K562 (cell line): Measurements from ENCODE around the gene IP6K1. TPM values are rescaled to one million over a fixed set of nuclear protein-coding genes. Genes with fewer than 3 reads are reported as not detected.

Source experiments
- ATAC-seq: fragments of 200-7000 bp; cut with Tn5 transposase; 3 replicates; pipeline ENCODE4 v1.9.1; 2020; ENCODE audit warnings: moderate library complexity
- BruUV-seq: library from RNA; stranded (reverse); fragments of 400-500 nt; replicated peaks from 2 replicates; lab custom pipeline; 2021; lab: Mats Ljungman, UMichigan
- CTCF ChIA-PET: fragments of 300-600 bp; formaldehyde crosslinking; extraction: SDS; loops from one replicate; lab custom pipeline; 2021; ENCODE audit warnings: low intra/inter-chr PET ratio; lab: Yijun Ruan, JAX
- POLR2A ChIA-PET: fragments of 300-600, 350-650 bp; sonication (Branson Sonifier 250); formaldehyde crosslinking; extraction: SDS; loops from one replicate; lab custom pipeline; 2021; ENCODE audit warnings: antibody characterized with exemption, inconsistent platforms; lab: Yijun Ruan, JAX
- DNase-seq, 4 experiments: peaks; one replicate each; pipeline versions ENCODE4 v3.0.0 to v3.0.0-alpha.2; 2011 to 2018; ENCODE audit warnings: low spot score in 3 of 4, mixed read lengths in 3 of 4; ENCODE audit errors: extremely low read depth in 1 of 4
- FAIRE-seq: peaks from 2 replicates; lab custom pipeline; 2011; peaks lifted over from hg19 to GRCh38; lab: Jason Lieb, UNC
- H2AFZ ChIP-seq: 2 replicates; pipeline ENCODE4 v1.6.0; 2011; ENCODE audit warnings: low read depth, low read length, control low read depth, inconsistent platforms
- H3K27ac ChIP-seq: fragments of 200-600 bp; 3 replicates; pipeline ENCODE4 v1.8.0; 2011; ENCODE audit warnings: low read depth, mild to moderate bottlenecking, control low read depth, inconsistent platforms, low read length, moderate library complexity, mixed read lengths; ENCODE audit errors: extremely low read depth
- H3K27me3 ChIP-seq, 2 experiments: fragments of 300-600 bp in 1 of 2; 2 replicates in 1 of 2; 3 replicates in 1 of 2; pipeline versions ENCODE4 v1.6.0 to v1.8.0; 2011; ENCODE audit warnings: inconsistent platforms in 2 of 2, low read length in 2 of 2, mild to moderate bottlenecking in 1 of 2, mixed read lengths in 1 of 2, moderate library complexity in 1 of 2; ENCODE audit not compliant: control insufficient read depth in 2 of 2, insufficient read depth in 2 of 2
- H3K36me3 ChIP-seq: fragments of 300-600 bp; 3 replicates; pipeline ENCODE4 v1.8.0; 2011; ENCODE audit warnings: mild to moderate bottlenecking, low read length, inconsistent platforms; ENCODE audit not compliant: control insufficient read depth, insufficient read depth
- H3K4me1 ChIP-seq, 2 experiments: fragments of 200-600 bp in 1 of 2; replicated peaks in 1 of 2; 2 replicates in 1 of 2; 3 replicates in 1 of 2; pipeline versions ENCODE4 v1.5.1 to v1.8.0; 2011; ENCODE audit warnings: inconsistent platforms in 2 of 2, low read length in 2 of 2, mild to moderate bottlenecking in 1 of 2, mixed read lengths in 1 of 2, moderate library complexity in 1 of 2; ENCODE audit not compliant: control insufficient read depth in 2 of 2, insufficient read depth in 2 of 2
- H3K4me2 ChIP-seq: 2 replicates; pipeline ENCODE4 v1.6.1; 2011; ENCODE audit warnings: low read length, control low read depth, inconsistent platforms, mixed read lengths; ENCODE audit not compliant: insufficient read depth
- H3K4me3 ChIP-seq: fragments of 200-600 bp; sonication (generic), shearing (Covaris generic); 2 replicates; pipeline ENCODE4 v1.5.1; 2016; ENCODE audit warnings: control low read depth, inconsistent platforms
- H3K79me2 ChIP-seq: fragments of 200-600 bp; 3 replicates; pipeline ENCODE4 v1.8.0; 2011; ENCODE audit warnings: low read length, inconsistent platforms; ENCODE audit not compliant: control insufficient read depth, insufficient read depth
- H3K9ac ChIP-seq, 2 experiments: 2 replicates each; pipeline versions ENCODE4 v1.6.0 to v1.6.1; 2011; ENCODE audit warnings: low read depth in 2 of 2, low read length in 2 of 2, control low read depth in 1 of 2, inconsistent platforms in 1 of 2, mild to moderate bottlenecking in 1 of 2, mixed read lengths in 1 of 2; ENCODE audit not compliant: insufficient read depth in 1 of 2
- H3K9me1 ChIP-seq: one replicate; pipeline ENCODE4 v1.6.0; 2011; ENCODE audit warnings: inconsistent platforms, mild to moderate bottlenecking, low read length, moderate library complexity; ENCODE audit not compliant: control insufficient read depth, insufficient read depth
- H3K9me3 ChIP-seq: replicated peaks from 2 replicates; pipeline ENCODE4 v1.5.1; 2011; ENCODE audit warnings: low read depth, low read length, inconsistent platforms; ENCODE audit not compliant: control insufficient read depth, insufficient read depth
- H4K20me1 ChIP-seq: replicated peaks from 2 replicates; pipeline ENCODE4 v1.6.1; 2011; ENCODE audit warnings: low read length, inconsistent platforms, mixed read lengths; ENCODE audit not compliant: control insufficient read depth, insufficient read depth
- CEBPB ChIP-seq: fragments of 450-650 bp; IDR thresholded peaks from 2 replicates; pipeline ENCODE4 v1.6.1; 2016; ENCODE audit warnings: missing genetic modification characterization, missing compliant biosample characterization
- EHMT2 ChIP-seq: fragments of 450-650 bp; IDR thresholded peaks from 2 replicates; pipeline ENCODE4 v1.6.1; 2018; ENCODE audit warnings: antibody characterized with exemption
- FIP1L1 ChIP-seq: fragments of 200-400 bp; formaldehyde crosslinking; IDR thresholded peaks from 2 replicates; pipeline ENCODE4 v1.6.1; 2018; ENCODE audit warnings: mild to moderate bottlenecking, low read depth, low read length; ENCODE audit not compliant: poor library complexity, severe bottlenecking
- NFE2 ChIP-seq: IDR thresholded peaks from 2 replicates; pipeline ENCODE4 v1.6.1; 2014; ENCODE audit warnings: antibody characterized with exemption, low read depth
- NONO ChIP-seq, 2 experiments: fragments of 200-400 bp in 1 of 2; fragments of 450-650 bp in 1 of 2; formaldehyde crosslinking in 1 of 2; IDR thresholded peaks; 2 replicates each; pipeline ENCODE4 v1.6.1; 2017; ENCODE audit warnings: low read depth in 2 of 2, mild to moderate bottlenecking in 2 of 2, moderate library complexity in 2 of 2, low read length in 1 of 2
- SMARCC2 ChIP-seq: fragments of 450-650 bp; IDR thresholded peaks from 2 replicates; pipeline ENCODE4 v1.6.1; 2017; ENCODE audit warnings: antibody characterized with exemption, moderate library complexity, mild to moderate bottlenecking, low read depth
- ZC3H11A ChIP-seq: IDR thresholded peaks from 2 replicates; pipeline ENCODE4 v1.6.1; 2012; ENCODE audit warnings: low read depth, low read length, improper control_type of control experiment
- WGBS: fragments of 100-300 bp; shearing (Covaris generic); methylation state at CpG from one replicate; pipeline ENCODE4 v1.1.6; 2016; ENCODE audit warnings: low coverage, mixed read lengths; ENCODE audit not compliant: insufficient coverage; ENCODE audit errors: missing lambda C conversion rate; 5-methylcytosine and 5-hydroxymethylcytosine counted together
- in situ Hi-C: fragments of 300-500 bp; cut with MboI; formaldehyde crosslinking; loops from 4 replicates; pipeline ENCODE4 v1.15.0; 2018; ENCODE audit warnings: inconsistent platforms, mixed read lengths
- intact Hi-C: fragments of 100-400 bp; cut with micrococcal nuclease; formaldehyde crosslinking; loops from 2 replicates; pipeline ENCODE4 v1.14.2; 2022
- polyA plus RNA-seq, 8 experiments: library from polyadenylated mRNA; depleted of rRNA in 4 of 8; stranded (reverse) in 5 of 8; unstranded in 3 of 8; fragments of >200 nt; fragmentation: Nextera tagmentation in 2 of 8; fragmentation: Illumina TruSeq in 1 of 8; extraction: Ambion mirVana in 2 of 8; extraction: Trizol in 1 of 8; gene quantifications; 2 replicates each; pipeline versions ENCODE4 v1.2.1 to v1.2.3, GENCODE V29; 2011 to 2014; ENCODE audit warnings: inconsistent platforms in 1 of 8, missing spikeins in 1 of 8
- total RNA-seq, 7 experiments: library from RNA; depleted of rRNA in 6 of 7; stranded (reverse); fragments of >200 nt in 6 of 7; fragmentation: Illumina TruSeq in 2 of 7; extraction: Trizol in 2 of 7; gene quantifications; 2 replicates each; pipeline versions ENCODE4 v1.2.1 to v1.2.3, GENCODE V29; 2011 to 2021; ENCODE audit warnings: low replicate concordance in 1 of 7
- TF ChIP-seq, protein P1 (sequence below): fragments of 450-650 bp; IDR thresholded peaks from 2 replicates; pipeline ENCODE4 v1.6.1; 2016; ENCODE audit warnings: borderline replicate concordance
- TF ChIP-seq, protein P2 (sequence below): fragments of 450-650 bp; IDR thresholded peaks from 2 replicates; pipeline ENCODE4 v1.6.1; 2018; ENCODE audit warnings: mild to moderate bottlenecking, low read depth; ENCODE audit not compliant: partially characterized antibody

IP6K1 gene
- total and polyA plus RNA-seq, 9 of the 15 experiments (the other 6 are each of a cell fraction or from before 2014, with no cell fraction given) = 0.46 to 29.2 (median 13.1) TPM

GRCh38 chr3:49772703-49773102 lies 13.6 kb downstream of the IP6K1 start:
- ChIA-PET POLR2A (interaction anchor here (1.2 to 1.5 kb wide), 2 partner anchors 11 to 13 kb away, joined by 3 to 4 read pairs; partner anchors contain the start of gene IP6K1), CTCF (no interaction called here)
- H4K20me1 ChIP-seq = 0 out of 2 replicates have a peak, but pooled peaks cover 3% of the 10 kb centered on the region
- no peak overlapping the region for H2AFZ ChIP-seq
- H3K9ac ChIP-seq = no peak overlapping the region
- DNase-seq = no peak
- H3K79me2 ChIP-seq = peaks cover 84% of the 10 kb centered on the region
- no peak overlapping the region for H3K4me3 ChIP-seq
- H3K36me3 ChIP-seq = peaks cover 37% of the 10 kb centered on the region; the same call in 2 of the 3 replicates
- H3K9me1 ChIP-seq = no peaks in the 10 kb centered on the region
- ATAC-seq = no peak
- no peak overlapping the region for H3K4me2 ChIP-seq
- no peaks in the 10 kb centered on the region for H3K27me3 ChIP-seq
- intact Hi-C loops (no loop called here), in situ Hi-C loops (no loop called here)
- no peaks in the 10 kb centered on the region for H3K9me3 ChIP-seq
- no peak for TF ChIP-seq CEBPB (tag)
- no peak for TF ChIP-seq FIP1L1
- TF ChIP-seq, protein P1, sequence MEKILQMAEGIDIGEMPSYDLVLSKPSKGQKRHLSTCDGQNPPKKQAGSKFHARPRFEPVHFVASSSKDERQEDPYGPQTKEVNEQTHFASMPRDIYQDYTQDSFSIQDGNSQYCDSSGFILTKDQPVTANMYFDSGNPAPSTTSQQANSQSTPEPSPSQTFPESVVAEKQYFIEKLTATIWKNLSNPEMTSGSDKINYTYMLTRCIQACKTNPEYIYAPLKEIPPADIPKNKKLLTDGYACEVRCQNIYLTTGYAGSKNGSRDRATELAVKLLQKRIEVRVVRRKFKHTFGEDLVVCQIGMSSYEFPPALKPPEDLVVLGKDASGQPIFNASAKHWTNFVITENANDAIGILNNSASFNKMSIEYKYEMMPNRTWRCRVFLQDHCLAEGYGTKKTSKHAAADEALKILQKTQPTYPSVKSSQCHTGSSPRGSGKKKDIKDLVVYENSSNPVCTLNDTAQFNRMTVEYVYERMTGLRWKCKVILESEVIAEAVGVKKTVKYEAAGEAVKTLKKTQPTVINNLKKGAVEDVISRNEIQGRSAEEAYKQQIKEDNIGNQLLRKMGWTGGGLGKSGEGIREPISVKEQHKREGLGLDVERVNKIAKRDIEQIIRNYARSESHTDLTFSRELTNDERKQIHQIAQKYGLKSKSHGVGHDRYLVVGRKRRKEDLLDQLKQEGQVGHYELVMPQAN = no peak
- no peak for TF ChIP-seq NONO (IDR thresholded peaks at IDR 0.05; ENCODE audit: low read depth in 2 of 2, low read length in 1 of 2)
- no peak for TF ChIP-seq EHMT2
- no peak for TF ChIP-seq ZC3H11A
- TF ChIP-seq NFE2 = no peak
- TF ChIP-seq, protein P2, sequence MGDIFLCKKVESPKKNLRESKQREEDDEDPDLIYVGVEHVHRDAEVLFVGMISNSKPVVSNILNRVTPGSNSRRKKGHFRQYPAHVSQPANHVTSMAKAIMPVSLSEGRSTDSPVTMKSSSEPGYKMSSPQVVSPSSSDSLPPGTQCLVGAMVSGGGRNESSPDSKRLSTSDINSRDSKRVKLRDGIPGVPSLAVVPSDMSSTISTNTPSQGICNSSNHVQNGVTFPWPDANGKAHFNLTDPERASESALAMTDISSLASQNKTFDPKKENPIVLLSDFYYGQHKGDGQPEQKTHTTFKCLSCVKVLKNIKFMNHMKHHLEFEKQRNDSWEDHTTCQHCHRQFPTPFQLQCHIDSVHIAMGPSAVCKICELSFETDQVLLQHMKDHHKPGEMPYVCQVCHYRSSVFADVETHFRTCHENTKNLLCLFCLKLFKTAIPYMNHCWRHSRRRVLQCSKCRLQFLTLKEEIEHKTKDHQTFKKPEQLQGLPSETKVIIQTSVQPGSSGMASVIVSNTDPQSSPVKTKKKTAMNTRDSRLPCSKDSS = no peak
- no peak for TF ChIP-seq SMARCC2
- H3K4me1 ChIP-seq = no peaks in the 10 kb centered on the region; a peak in 1 of 5 replicates
- no peak for FAIRE-seq
- 78% methylated on average over 2 of the region's 2 CpGs for WGBS
- no peak overlapping the region for H3K27ac ChIP-seq
- BruUV-seq = no TSS peak
